NT2/D1 (cell line): ENCODE data around the gene EPB41L4A.

Source experiments
- YY1 ChIP-seq: IDR thresholded peaks from 2 replicates; pipeline ENCODE4 v1.6.1; 2011; ENCODE audit not compliant: insufficient read length, insufficient read depth
- ZNF274 ChIP-seq: IDR thresholded peaks from 2 replicates; pipeline ENCODE4 v1.6.1; 2011; ENCODE audit warnings: mild to moderate bottlenecking, low read depth, low read length

DNA sequence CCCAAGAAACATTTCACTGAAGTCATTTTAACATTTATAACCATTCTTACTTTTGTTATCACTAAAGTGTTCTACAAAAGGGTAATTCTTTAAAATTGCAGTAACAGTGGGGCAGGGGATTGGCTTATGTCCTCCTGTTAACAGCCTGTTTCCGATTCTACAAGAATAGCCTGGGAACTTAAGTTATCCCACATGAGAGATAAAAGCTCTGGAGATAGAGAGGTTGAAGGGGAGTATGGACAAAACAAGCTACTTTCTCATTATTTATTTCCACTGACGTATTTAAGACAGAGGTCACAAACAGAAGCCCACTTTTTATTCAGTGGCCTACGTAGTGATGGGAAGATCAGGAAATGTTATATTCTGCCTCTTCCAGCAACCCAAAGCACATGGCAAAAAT is 98.7 kb downstream of the EPB41L4A start:
- TF ChIP-seq YY1 = no peak
- no peak for TF ChIP-seq ZNF274
